ENCODE measurements around the gene TRMT5.

DNA sequence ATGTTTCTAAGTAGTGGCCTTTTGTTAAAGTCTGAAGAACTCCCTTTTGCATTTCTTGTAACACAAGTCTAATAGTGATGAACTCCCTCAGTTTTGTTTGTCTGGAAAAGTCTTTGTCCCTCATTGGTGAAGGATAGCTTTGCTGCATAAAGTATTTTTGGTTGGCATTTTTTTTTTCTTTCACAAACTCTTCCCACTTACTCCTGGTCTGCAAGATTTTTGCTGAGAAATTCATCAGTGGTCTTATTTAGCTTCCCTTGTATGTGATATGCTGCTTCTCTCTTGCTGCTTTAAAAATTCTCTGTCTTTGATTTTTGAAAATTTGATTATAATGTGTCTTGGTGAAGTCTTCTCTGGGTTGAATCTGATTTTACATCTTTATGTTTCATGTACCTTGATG lies 22.7 kb downstream of the TRMT5 start:
- TF ChIP-seq CTCF (IDR thresholded peaks at IDR 0.05) (no peak), EP300 (IDR thresholded peaks at IDR 0.05) (no peak)

Data from tibial nerve (tissue), 4 donors.